ENCODE measurements around the gene MAGI2. TPM values are rescaled to one million over a fixed set of nuclear protein-coding genes. Genes with fewer than 3 reads are reported as not detected.

Gene MAGI2
- total RNA-seq, 1 experiment from 2014 or later = 0.25 TPM

GRCh38 chr7:79464051-79464450 lies 10.6 kb upstream of the MAGI2 start:
- Histone ChIP-seq H3K4me3 (ENCODE audit: low read depth, low read length) (no peak overlapping the region), H3K9me3 (no peaks in the 10 kb centered on the region), H3K36me3 (ENCODE audit: control insufficient read depth, insufficient read depth, low read length) (no peaks in the 10 kb centered on the region), H3K27me3 (replicated peaks; ENCODE audit: control insufficient read depth, insufficient read depth, low read length) (no peaks in the 10 kb centered on the region), H3K4me1 (peaks cover 8% of the 10 kb centered on the region; the same call in 1 of the 2 replicates)
- ChIA-PET CTCF (no interaction called here), POLR2A (no interaction called here)
- TF ChIP-seq, protein P1, sequence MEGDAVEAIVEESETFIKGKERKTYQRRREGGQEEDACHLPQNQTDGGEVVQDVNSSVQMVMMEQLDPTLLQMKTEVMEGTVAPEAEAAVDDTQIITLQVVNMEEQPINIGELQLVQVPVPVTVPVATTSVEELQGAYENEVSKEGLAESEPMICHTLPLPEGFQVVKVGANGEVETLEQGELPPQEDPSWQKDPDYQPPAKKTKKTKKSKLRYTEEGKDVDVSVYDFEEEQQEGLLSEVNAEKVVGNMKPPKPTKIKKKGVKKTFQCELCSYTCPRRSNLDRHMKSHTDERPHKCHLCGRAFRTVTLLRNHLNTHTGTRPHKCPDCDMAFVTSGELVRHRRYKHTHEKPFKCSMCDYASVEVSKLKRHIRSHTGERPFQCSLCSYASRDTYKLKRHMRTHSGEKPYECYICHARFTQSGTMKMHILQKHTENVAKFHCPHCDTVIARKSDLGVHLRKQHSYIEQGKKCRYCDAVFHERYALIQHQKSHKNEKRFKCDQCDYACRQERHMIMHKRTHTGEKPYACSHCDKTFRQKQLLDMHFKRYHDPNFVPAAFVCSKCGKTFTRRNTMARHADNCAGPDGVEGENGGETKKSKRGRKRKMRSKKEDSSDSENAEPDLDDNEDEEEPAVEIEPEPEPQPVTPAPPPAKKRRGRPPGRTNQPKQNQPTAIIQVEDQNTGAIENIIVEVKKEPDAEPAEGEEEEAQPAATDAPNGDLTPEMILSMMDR (IDR thresholded peaks at IDR 0.05; ENCODE audit: insufficient read depth in 1 of 2, low read depth in 1 of 2, low read length in 1 of 2, severe bottlenecking in 1 of 2, unreplicated experiment in 1 of 2) = no peak
- Mint-ChIP-seq H3K9me3 (ENCODE audit: unreplicated experiment) (no peaks in the 10 kb centered on the region), H3K27ac (ENCODE audit: unreplicated experiment) (no peak overlapping the region), H3K27me3 (ENCODE audit: insufficient read depth, unreplicated experiment) (no peaks in the 10 kb centered on the region), H3K4me3 (ENCODE audit: unreplicated experiment) (no peak overlapping the region), H3K4me1 (ENCODE audit: low read depth, unreplicated experiment) (peaks cover 16% of the 10 kb centered on the region), H3K36me3 (ENCODE audit: insufficient read depth, unreplicated experiment) (no peaks in the 10 kb centered on the region)
- no TSS peak for BruUV-seq (replicated peaks)
- intact Hi-C loops (cut with micrococcal nuclease; ENCODE audit: unreplicated experiment) = loop anchor here (5.0 kb wide), 1 partner anchor 187 kb away; no protein-coding TSS in a partner anchor
- no peak for DNase-seq

- Mint-ChIP-seq H3K27me3 (ENCODE audit: insufficient read depth, unreplicated experiment) (no peaks in the 10 kb centered on the region), H3K36me3 (ENCODE audit: insufficient read depth, unreplicated experiment) (no peaks in the 10 kb centered on the region), H3K4me3 (ENCODE audit: unreplicated experiment) (no peak overlapping the region), H3K4me1 (ENCODE audit: low read depth, unreplicated experiment) (peaks cover 16% of the 10 kb centered on the region), H3K9me3 (ENCODE audit: unreplicated experiment) (no peaks in the 10 kb centered on the region), H3K27ac (ENCODE audit: unreplicated experiment) (peak overlapping the region; percentile 23)
- H3K4me1 ChIP-seq = peaks cover 8% of the 10 kb centered on the region; the same call in 1 of the 2 replicates
- ChIA-PET POLR2A (no interaction called here), CTCF (no interaction called here)
- no peaks in the 10 kb centered on the region for H3K9me3 ChIP-seq
- no peak overlapping the region for H3K4me3 ChIP-seq (ENCODE audit: low read depth, low read length)
- no TSS peak for BruUV-seq (replicated peaks)
- TF ChIP-seq, protein P1 (IDR thresholded peaks at IDR 0.05; ENCODE audit: insufficient read depth in 1 of 2, low read depth in 1 of 2, low read length in 1 of 2, severe bottlenecking in 1 of 2, unreplicated experiment in 1 of 2) = no peak
- no peaks in the 10 kb centered on the region for H3K27me3 ChIP-seq (replicated peaks; ENCODE audit: control insufficient read depth, insufficient read depth, low read length)
- intact Hi-C loops (cut with micrococcal nuclease; ENCODE audit: unreplicated experiment) = loop anchor here (5.0 kb wide), 1 partner anchor 185 kb away; no protein-coding TSS in a partner anchor
- no peaks in the 10 kb centered on the region for H3K36me3 ChIP-seq (ENCODE audit: control insufficient read depth, insufficient read depth, low read length)
- no peak for DNase-seq
Measured at GRCh38 chr7:79462390-79462789, 8.9 kb upstream of the MAGI2 start.

- peak overlapping the region; percentile 23 for H3K27ac Mint-ChIP-seq (ENCODE audit: unreplicated experiment)
- no peaks in the 10 kb centered on the region for H3K27me3 Mint-ChIP-seq (ENCODE audit: insufficient read depth, unreplicated experiment)
- H3K4me1 ChIP-seq = peaks cover 8% of the 10 kb centered on the region; the same call in 1 of the 2 replicates
- no peaks in the 10 kb centered on the region for H3K36me3 Mint-ChIP-seq (ENCODE audit: insufficient read depth, unreplicated experiment)
- H3K27me3 ChIP-seq (replicated peaks; ENCODE audit: control insufficient read depth, insufficient read depth, low read length) = no peaks in the 10 kb centered on the region
- no peaks in the 10 kb centered on the region for H3K36me3 ChIP-seq (ENCODE audit: control insufficient read depth, insufficient read depth, low read length)
- DNase-seq = peak in 1 of 2 experiments; percentile 35
- H3K4me3 ChIP-seq (ENCODE audit: low read depth, low read length) = no peak overlapping the region
- no peak overlapping the region for H3K4me3 Mint-ChIP-seq (ENCODE audit: unreplicated experiment)
- peaks cover 16% of the 10 kb centered on the region for H3K4me1 Mint-ChIP-seq (ENCODE audit: low read depth, unreplicated experiment)
- ChIA-PET POLR2A (no interaction called here), CTCF (no interaction called here)
- no peaks in the 10 kb centered on the region for H3K9me3 Mint-ChIP-seq (ENCODE audit: unreplicated experiment)
- intact Hi-C loops (cut with micrococcal nuclease; ENCODE audit: unreplicated experiment) = loop anchor here (5.0 kb wide), 1 partner anchor 184 kb away; no protein-coding TSS in a partner anchor
- no TSS peak for BruUV-seq (replicated peaks)
- TF ChIP-seq, protein P1 (IDR thresholded peaks at IDR 0.05; ENCODE audit: insufficient read depth in 1 of 2, low read depth in 1 of 2, low read length in 1 of 2, severe bottlenecking in 1 of 2, unreplicated experiment in 1 of 2) = no peak
- no peaks in the 10 kb centered on the region for H3K9me3 ChIP-seq
Measured at GRCh38 chr7:79461660-79462059, 8.2 kb upstream of the MAGI2 start.
